Urothelium cell line (cell line): Measurements from ENCODE around the gene SNRPF.
"Not testable (repeated sequence)": the region's sequence is repeated elsewhere in the genome, so short reads cannot be mapped to it uniquely, and the experiment has no call there.

Experiments
- DNase-seq: peaks from one replicate; pipeline ENCODE4 v3.0.0; 2011; ENCODE audit warnings: low spot score, mixed read lengths
- FAIRE-seq: peaks from 2 replicates; lab custom pipeline; 2011; peaks lifted over from hg19 to GRCh38; lab: Jason Lieb, UNC

The SNRPF gene

GRCh38 chr12:95858451-95859343 is at the start of gene SNRPF:
SNRPF (plus strand) TSS chr12:95858952; CDS start chr12:95859074, 122 bp downstream.
- DNase-seq (peak; percentile 97), FAIRE-seq (no peak)

GRCh38 chr12:95809000-95809680 is 49.6 kb upstream of the SNRPF start:
- FAIRE-seq (no peak), DNase-seq (no peak)

GRCh38 chr12:95810411-95810810 is 48.3 kb upstream of the SNRPF start:
- DNase-seq, result no peak
- FAIRE-seq, result no peak

GRCh38 chr12:95812155-95812554 is 46.6 kb upstream of the SNRPF start:
- DNase-seq, FAIRE-seq: not testable (repeated sequence)

GRCh38 chr12:95815632-95816212 is 43.0 kb upstream of the SNRPF start:
- peak; percentile 22 for DNase-seq
- FAIRE-seq, result no peak

GRCh38 chr12:95820096-95820703 is 38.6 kb upstream of the SNRPF start:
- FAIRE-seq (no peak), DNase-seq (peak; percentile 56)

- FAIRE-seq, result no peak
- no peak for DNase-seq
These were observed 29.4 kb upstream of the SNRPF start for GRCh38 chr12:95829395-95829794.

- DNase-seq (no peak), FAIRE-seq (no peak)
These were observed 28.2 kb upstream of the SNRPF start for GRCh38 chr12:95830335-95831089.

GRCh38 chr12:95834572-95834971 is 24.2 kb upstream of the SNRPF start:
- DNase-seq (no peak), FAIRE-seq (no peak)

GRCh38 chr12:95836185-95836609 is 22.6 kb upstream of the SNRPF start:
- no peak for FAIRE-seq

GRCh38 chr12:95836630-95837239 is 22.0 kb upstream of the SNRPF start:
- FAIRE-seq (no peak), DNase-seq (no peak)

More at GRCh38 chr12:95836185-95836609, 22.6 kb upstream of the SNRPF start:
- peak; percentile 5 for DNase-seq

GRCh38 chr12:95837240-95838038 is 21.3 kb upstream of the SNRPF start:
- no peak for FAIRE-seq
- DNase-seq, result no peak

GRCh38 chr12:95838125-95838524 is 20.6 kb upstream of the SNRPF start:
- FAIRE-seq (no peak), DNase-seq (peak; percentile 6)

- FAIRE-seq, DNase-seq: not testable (repeated sequence)
These were observed 16.3 kb upstream of the SNRPF start for GRCh38 chr12:95842426-95842825.

- DNase-seq, result peak; percentile 5
- no peak for FAIRE-seq
These were observed 10.0 kb upstream of the SNRPF start for GRCh38 chr12:95848575-95849388.

GRCh38 chr12:95851606-95852005 is 7.1 kb upstream of the SNRPF start:
- FAIRE-seq (no peak), DNase-seq (no peak)

GRCh38 chr12:95852133-95852532 is 6.6 kb upstream of the SNRPF start:
- FAIRE-seq (no peak), DNase-seq (no peak)

GRCh38 chr12:95857156-95857555 is 1.6 kb upstream of the SNRPF start:
- DNase-seq (no peak), FAIRE-seq (no peak)
